ENCODE data around the gene DISP3. TPM values are rescaled to one million over a fixed set of nuclear protein-coding genes. Genes with fewer than 3 reads are reported as not detected.

DISP3 gene
- polyA plus RNA-seq, 1 of the 3 experiments (the other 2 are of a cell fraction) = 0.08 TPM

GRCh38 chr1:11569551-11569950, 90.6 kb downstream of the DISP3 start:
- Histone ChIP-seq H3F3A (replicated peaks; ENCODE audit: insufficient read depth) (no peaks in the 10 kb centered on the region), H3K79me2 (ENCODE audit: insufficient read depth) (no peaks in the 10 kb centered on the region), H3K4me3 (ENCODE audit: low read depth in 2 of 2, low read length in 1 of 2) (no peak overlapping the region), H3K9ac (no peak overlapping the region), H3K9me3 (no peaks in the 10 kb centered on the region), H4K20me1 (ENCODE audit: insufficient read depth) (no peaks in the 10 kb centered on the region), H3K36me3 (replicated peaks in 1 of 2; ENCODE audit: control insufficient read depth in 1 of 2, insufficient read depth in 2 of 2, low read length in 1 of 2) (no peaks in the 10 kb centered on the region), H3K4me2 (no peak overlapping the region), H3K9me2 (no peaks in the 10 kb centered on the region), H3K27me3 (ENCODE audit: insufficient read depth) (no peaks in the 10 kb centered on the region), H2AFZ (ENCODE audit: low read depth) (no peak overlapping the region), H3K27ac (ENCODE audit: low read depth in 2 of 2, low read length in 1 of 2) (no peak overlapping the region), H3K4me1 (ENCODE audit: control insufficient read depth in 1 of 2, insufficient read depth in 2 of 2, low read depth in 1 of 2, low read length in 1 of 2) (peaks cover 0 to 21% of the 10 kb centered on the region in 2 experiments; a peak in 1 of 4 replicates)
- TF ChIP-seq FOSL2 (IDR thresholded peaks at IDR 0.05; ENCODE audit: borderline replicate concordance, low read depth) (no peak), USF1 (IDR thresholded peaks at IDR 0.05; ENCODE audit: borderline replicate concordance, low read depth) (no peak), SIN3A (IDR thresholded peaks at IDR 0.05; ENCODE audit: borderline replicate concordance, low read depth, low read length) (no peak), ELF1 (IDR thresholded peaks at IDR 0.05) (no peak)
- POLR2A ChIA-PET = no interaction called here
- WGBS (ENCODE audit: low lambda C conversion rate) = 87% methylated on average over 11 of the region's 14 CpGs
- no peak for DNase-seq
- CTCF ChIA-PET = no interaction called here

DNA sequence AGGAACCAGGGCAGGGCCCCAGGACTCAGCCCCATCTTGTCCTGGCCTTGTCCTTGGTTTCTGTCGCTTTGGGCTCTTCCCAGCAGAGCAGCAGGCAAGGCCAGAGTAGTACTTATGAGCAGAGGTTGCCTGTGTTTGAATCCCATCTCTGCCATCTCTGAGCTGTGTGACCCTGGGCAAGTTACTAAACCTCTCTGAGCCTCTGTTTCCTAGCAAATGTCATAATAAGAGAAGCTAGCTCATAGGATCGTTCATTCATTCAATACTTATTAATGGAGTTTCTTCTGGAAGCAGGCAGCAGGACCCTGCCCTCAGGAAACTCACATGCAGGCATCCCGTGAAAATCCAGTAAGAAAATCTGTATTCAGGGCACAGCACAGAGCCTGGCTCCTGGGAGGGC, 91.0 kb downstream of the DISP3 start:
- TF ChIP-seq GATA2 (CRISPR knock-in tag; IDR thresholded peaks at IDR 0.05) = no peak
- TF ChIP-seq TEAD4 (IDR thresholded peaks at IDR 0.05; ENCODE audit: borderline replicate concordance, insufficient read depth) = no peak
- TF ChIP-seq, protein P1, sequence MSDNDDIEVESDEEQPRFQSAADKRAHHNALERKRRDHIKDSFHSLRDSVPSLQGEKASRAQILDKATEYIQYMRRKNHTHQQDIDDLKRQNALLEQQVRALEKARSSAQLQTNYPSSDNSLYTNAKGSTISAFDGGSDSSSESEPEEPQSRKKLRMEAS (IDR thresholded peaks at IDR 0.05; ENCODE audit: low read depth) = no peak
- TF ChIP-seq SIN3A (IDR thresholded peaks at IDR 0.05; ENCODE audit: borderline replicate concordance, low read depth, low read length) = no peak
- TF ChIP-seq FOXJ3 (CRISPR knock-in tag; IDR thresholded peaks at IDR 0.05) = no peak
- TF ChIP-seq CHD2 (IDR thresholded peaks at IDR 0.05; ENCODE audit: low read length, partially characterized antibody) = no peak
- no peak for TF ChIP-seq IRF3 (IDR thresholded peaks at IDR 0.05; ENCODE audit: low read depth, low read length)
- no peak for TF ChIP-seq FOXM1 (IDR thresholded peaks at IDR 0.05; ENCODE audit: low read depth)
- TF ChIP-seq REST (IDR thresholded peaks at IDR 0.05; ENCODE audit: low read depth, low read length) = no peak
- TF ChIP-seq, protein P2, sequence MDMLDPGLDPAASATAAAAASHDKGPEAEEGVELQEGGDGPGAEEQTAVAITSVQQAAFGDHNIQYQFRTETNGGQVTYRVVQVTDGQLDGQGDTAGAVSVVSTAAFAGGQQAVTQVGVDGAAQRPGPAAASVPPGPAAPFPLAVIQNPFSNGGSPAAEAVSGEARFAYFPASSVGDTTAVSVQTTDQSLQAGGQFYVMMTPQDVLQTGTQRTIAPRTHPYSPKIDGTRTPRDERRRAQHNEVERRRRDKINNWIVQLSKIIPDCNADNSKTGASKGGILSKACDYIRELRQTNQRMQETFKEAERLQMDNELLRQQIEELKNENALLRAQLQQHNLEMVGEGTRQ (IDR thresholded peaks at IDR 0.05; ENCODE audit: borderline replicate concordance, low read depth, low read length) = no peak
- no peak for TF ChIP-seq EZH2phosphoT487 (IDR thresholded peaks at IDR 0.05; ENCODE audit: borderline replicate concordance, low read depth)
- no peak for TF ChIP-seq GABPA (IDR thresholded peaks at IDR 0.05; ENCODE audit: low read depth)
- TF ChIP-seq EP300 (IDR thresholded peaks at IDR 0.05; ENCODE audit: borderline replicate concordance in 1 of 2, low read depth in 1 of 2, low read length in 1 of 2) = no peak
- no peak for TF ChIP-seq RFX5 (IDR thresholded peaks at IDR 0.05; ENCODE audit: low read length)
- no peak for TF ChIP-seq YY1 (IDR thresholded peaks at IDR 0.05; ENCODE audit: low read depth)
- no peak for TF ChIP-seq FOSL2 (IDR thresholded peaks at IDR 0.05; ENCODE audit: borderline replicate concordance, low read depth)
- Histone ChIP-seq H3K27me3 (ENCODE audit: insufficient read depth) (no peaks in the 10 kb centered on the region), H3K27ac (ENCODE audit: low read depth in 2 of 2, low read length in 1 of 2) (no peak overlapping the region), H3K9me2 (no peaks in the 10 kb centered on the region), H2AFZ (ENCODE audit: low read depth) (no peak overlapping the region), H3K4me1 (ENCODE audit: control insufficient read depth in 1 of 2, insufficient read depth in 2 of 2, low read depth in 1 of 2, low read length in 1 of 2) (peaks cover 0 to 19% of the 10 kb centered on the region in 2 experiments; a peak in 1 of 4 replicates), H3F3A (replicated peaks; ENCODE audit: insufficient read depth) (no peaks in the 10 kb centered on the region), H4K20me1 (ENCODE audit: insufficient read depth) (no peaks in the 10 kb centered on the region), H3K4me2 (no peak overlapping the region), H3K9me3 (no peaks in the 10 kb centered on the region), H3K36me3 (replicated peaks in 1 of 2; ENCODE audit: control insufficient read depth in 1 of 2, insufficient read depth in 2 of 2, low read length in 1 of 2) (no peaks in the 10 kb centered on the region), H3K4me3 (ENCODE audit: low read depth in 2 of 2, low read length in 1 of 2) (no peak overlapping the region), H3K79me2 (ENCODE audit: insufficient read depth) (no peaks in the 10 kb centered on the region), H3K9ac (no peak overlapping the region)
- no peak for DNase-seq
- ChIA-PET POLR2A (no interaction called here), CTCF (no interaction called here)
- whole genome bisulfite sequencing (ENCODE audit: low lambda C conversion rate) = 10% methylated on average over 1 of the region's 3 CpGs
